Measurements from ENCODE around the gene OGDH.

- TF ChIP-seq, protein P1, sequence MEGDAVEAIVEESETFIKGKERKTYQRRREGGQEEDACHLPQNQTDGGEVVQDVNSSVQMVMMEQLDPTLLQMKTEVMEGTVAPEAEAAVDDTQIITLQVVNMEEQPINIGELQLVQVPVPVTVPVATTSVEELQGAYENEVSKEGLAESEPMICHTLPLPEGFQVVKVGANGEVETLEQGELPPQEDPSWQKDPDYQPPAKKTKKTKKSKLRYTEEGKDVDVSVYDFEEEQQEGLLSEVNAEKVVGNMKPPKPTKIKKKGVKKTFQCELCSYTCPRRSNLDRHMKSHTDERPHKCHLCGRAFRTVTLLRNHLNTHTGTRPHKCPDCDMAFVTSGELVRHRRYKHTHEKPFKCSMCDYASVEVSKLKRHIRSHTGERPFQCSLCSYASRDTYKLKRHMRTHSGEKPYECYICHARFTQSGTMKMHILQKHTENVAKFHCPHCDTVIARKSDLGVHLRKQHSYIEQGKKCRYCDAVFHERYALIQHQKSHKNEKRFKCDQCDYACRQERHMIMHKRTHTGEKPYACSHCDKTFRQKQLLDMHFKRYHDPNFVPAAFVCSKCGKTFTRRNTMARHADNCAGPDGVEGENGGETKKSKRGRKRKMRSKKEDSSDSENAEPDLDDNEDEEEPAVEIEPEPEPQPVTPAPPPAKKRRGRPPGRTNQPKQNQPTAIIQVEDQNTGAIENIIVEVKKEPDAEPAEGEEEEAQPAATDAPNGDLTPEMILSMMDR (IDR thresholded peaks at IDR 0.05; ENCODE audit: low read depth, low read length, missing input control): no peak
- TF ChIP-seq, protein P2, sequence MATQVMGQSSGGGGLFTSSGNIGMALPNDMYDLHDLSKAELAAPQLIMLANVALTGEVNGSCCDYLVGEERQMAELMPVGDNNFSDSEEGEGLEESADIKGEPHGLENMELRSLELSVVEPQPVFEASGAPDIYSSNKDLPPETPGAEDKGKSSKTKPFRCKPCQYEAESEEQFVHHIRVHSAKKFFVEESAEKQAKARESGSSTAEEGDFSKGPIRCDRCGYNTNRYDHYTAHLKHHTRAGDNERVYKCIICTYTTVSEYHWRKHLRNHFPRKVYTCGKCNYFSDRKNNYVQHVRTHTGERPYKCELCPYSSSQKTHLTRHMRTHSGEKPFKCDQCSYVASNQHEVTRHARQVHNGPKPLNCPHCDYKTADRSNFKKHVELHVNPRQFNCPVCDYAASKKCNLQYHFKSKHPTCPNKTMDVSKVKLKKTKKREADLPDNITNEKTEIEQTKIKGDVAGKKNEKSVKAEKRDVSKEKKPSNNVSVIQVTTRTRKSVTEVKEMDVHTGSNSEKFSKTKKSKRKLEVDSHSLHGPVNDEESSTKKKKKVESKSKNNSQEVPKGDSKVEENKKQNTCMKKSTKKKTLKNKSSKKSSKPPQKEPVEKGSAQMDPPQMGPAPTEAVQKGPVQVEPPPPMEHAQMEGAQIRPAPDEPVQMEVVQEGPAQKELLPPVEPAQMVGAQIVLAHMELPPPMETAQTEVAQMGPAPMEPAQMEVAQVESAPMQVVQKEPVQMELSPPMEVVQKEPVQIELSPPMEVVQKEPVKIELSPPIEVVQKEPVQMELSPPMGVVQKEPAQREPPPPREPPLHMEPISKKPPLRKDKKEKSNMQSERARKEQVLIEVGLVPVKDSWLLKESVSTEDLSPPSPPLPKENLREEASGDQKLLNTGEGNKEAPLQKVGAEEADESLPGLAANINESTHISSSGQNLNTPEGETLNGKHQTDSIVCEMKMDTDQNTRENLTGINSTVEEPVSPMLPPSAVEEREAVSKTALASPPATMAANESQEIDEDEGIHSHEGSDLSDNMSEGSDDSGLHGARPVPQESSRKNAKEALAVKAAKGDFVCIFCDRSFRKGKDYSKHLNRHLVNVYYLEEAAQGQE (IDR thresholded peaks at IDR 0.05): no peak
- TF ChIP-seq, protein P3, sequence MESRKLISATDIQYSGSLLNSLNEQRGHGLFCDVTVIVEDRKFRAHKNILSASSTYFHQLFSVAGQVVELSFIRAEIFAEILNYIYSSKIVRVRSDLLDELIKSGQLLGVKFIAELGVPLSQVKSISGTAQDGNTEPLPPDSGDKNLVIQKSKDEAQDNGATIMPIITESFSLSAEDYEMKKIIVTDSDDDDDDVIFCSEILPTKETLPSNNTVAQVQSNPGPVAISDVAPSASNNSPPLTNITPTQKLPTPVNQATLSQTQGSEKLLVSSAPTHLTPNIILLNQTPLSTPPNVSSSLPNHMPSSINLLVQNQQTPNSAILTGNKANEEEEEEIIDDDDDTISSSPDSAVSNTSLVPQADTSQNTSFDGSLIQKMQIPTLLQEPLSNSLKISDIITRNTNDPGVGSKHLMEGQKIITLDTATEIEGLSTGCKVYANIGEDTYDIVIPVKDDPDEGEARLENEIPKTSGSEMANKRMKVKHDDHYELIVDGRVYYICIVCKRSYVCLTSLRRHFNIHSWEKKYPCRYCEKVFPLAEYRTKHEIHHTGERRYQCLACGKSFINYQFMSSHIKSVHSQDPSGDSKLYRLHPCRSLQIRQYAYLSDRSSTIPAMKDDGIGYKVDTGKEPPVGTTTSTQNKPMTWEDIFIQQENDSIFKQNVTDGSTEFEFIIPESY (IDR thresholded peaks at IDR 0.05): no peak
- no peak for TF ChIP-seq YY1 (IDR thresholded peaks at IDR 0.05)
Observed at GRCh38 chr7:44575054-44575453, 31.4 kb upstream of the OGDH start.
